ENCODE measurements around the gene BCAS3.
"Not testable (repeated sequence)": the region's sequence is repeated elsewhere in the genome, so short reads cannot be mapped to it uniquely, and the experiment has no call there.

BCAS3 gene

DNA sequence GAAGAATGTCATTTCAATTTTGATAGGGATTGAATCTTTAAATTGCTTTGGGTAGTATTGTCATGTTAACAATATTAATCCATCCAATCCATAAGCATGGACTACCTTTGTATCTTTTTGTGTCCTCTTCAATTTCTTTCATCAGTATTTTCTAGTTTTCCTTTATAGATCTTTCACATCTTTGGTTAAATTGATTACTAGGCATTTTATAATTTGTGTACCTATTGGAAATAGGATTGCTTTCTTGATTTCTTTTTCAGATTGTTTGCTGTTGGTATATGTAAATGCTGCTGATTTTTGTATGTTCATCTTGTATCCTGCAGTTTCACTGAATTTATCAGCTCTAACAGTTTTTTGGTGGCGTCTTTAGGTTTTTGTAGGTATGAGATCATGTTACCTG lies 24.1 kb upstream of the BCAS3 start:
- H3K27me3 Mint-ChIP-seq: no peaks in the 10 kb centered on the region
- peaks cover 25% of the 10 kb centered on the region for H3K36me3 Mint-ChIP-seq (ENCODE audit: low read depth)
- DNase-seq (no peak), ATAC-seq (no peak)
- H3K4me1 Mint-ChIP-seq: peaks cover 23% of the 10 kb centered on the region
- no peak overlapping the region for H3K4me3 Mint-ChIP-seq
- H3K27ac Mint-ChIP-seq: no peak overlapping the region
- H3K9me3 Mint-ChIP-seq: no peaks in the 10 kb centered on the region

DNA sequence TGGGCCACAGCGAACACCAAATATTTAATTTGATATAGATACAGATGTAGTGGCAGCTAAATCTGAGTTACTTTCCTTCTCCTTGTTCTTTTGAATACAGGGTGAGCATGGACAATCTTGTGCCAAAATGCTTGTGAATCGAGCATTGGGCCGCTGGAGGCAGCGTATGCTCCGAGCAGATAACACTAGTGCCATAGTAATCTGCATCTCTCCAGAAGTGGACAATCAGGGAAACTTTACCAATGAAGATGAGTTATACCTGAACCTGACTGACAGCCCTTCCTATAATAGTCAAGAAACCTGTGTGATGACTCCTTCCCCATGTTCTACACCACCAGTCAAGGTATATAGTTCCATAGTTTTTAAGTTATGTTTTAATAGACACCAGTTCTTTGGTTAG lies 21.2 kb upstream of the BCAS3 start:
- Mint-ChIP-seq H3K36me3 (ENCODE audit: low read depth) (peaks cover 11% of the 10 kb centered on the region), H3K27ac (no peak overlapping the region), H3K27me3 (no peaks in the 10 kb centered on the region), H3K4me1 (peaks cover 21% of the 10 kb centered on the region), H3K4me3 (no peak overlapping the region), H3K9me3 (no peaks in the 10 kb centered on the region)
- ATAC-seq (no peak), DNase-seq (no peak)

DNA sequence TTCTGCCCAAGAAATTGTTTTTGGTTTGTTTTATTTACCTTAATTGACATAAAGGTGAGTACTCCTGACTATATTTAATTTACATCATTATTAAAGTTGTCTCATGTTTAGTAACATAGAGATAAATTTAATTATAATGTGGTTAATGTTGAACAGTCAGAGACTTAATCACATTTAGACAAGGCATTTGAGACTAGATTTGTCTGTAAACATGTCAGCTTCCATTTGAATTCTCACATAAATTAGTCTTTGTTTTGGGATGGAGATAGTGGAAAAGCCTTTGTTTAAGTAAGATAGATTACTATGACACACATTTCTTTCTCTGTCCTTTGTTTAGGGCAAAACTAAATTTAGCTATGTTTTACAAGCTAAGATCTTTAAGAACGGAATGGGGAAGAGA lies 18.5 kb upstream of the BCAS3 start:
- peaks cover 10% of the 10 kb centered on the region for H3K36me3 Mint-ChIP-seq (ENCODE audit: low read depth)
- H3K27ac Mint-ChIP-seq: no peak overlapping the region
- ATAC-seq: no peak
- no peak for DNase-seq
- H3K4me3 Mint-ChIP-seq: no peak overlapping the region
- H3K27me3 Mint-ChIP-seq: no peaks in the 10 kb centered on the region
- no peaks in the 10 kb centered on the region for H3K9me3 Mint-ChIP-seq
- H3K4me1 Mint-ChIP-seq: no peaks in the 10 kb centered on the region

DNA sequence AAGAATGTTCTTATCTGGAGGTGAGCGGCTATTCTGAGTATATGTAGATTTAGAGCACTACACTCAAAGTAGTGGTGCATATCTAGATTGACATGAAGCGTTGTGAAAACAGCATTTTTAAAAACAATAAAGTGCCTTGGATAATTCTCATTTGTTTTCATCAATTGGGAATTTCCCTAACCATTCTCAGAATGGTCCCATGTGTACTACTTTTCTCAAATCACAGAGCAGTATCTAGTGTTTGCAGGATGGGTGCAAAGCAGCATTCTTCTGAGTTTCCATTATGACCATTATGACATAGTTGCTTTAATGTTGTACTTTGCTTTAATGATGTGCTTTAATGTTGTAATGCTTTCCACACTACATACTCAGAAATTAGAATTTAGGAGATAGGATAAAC lies 16.2 kb upstream of the BCAS3 start:
- no peaks in the 10 kb centered on the region for H3K9me3 Mint-ChIP-seq
- no peak overlapping the region for H3K27ac Mint-ChIP-seq
- H3K4me1 Mint-ChIP-seq: no peaks in the 10 kb centered on the region
- ATAC-seq (no peak), DNase-seq (no peak)
- no peak overlapping the region for H3K4me3 Mint-ChIP-seq
- H3K27me3 Mint-ChIP-seq: no peaks in the 10 kb centered on the region
- peaks cover 13% of the 10 kb centered on the region for H3K36me3 Mint-ChIP-seq (ENCODE audit: low read depth)

DNA sequence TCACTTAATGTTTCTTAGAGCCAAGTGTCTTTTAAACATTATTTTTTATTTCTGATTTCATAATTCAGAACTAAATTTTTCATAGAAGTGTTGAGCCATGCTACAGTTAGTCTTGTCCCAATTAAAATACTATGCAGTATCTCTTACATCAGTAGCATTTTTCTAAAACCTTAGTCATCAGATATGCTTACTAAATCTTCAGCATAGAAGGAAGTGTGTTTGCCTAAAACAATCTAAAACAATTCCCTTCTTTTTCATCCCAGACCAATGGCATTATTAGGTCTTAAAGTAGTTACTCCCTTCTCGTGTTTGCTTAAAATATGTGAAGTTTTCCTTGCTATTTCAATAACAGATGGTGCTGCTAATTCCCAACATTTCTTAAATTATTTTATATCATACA lies 13.6 kb upstream of the BCAS3 start:
- Mint-ChIP-seq H3K9me3 (no peaks in the 10 kb centered on the region), H3K4me3 (no peak overlapping the region), H3K27ac (no peak overlapping the region), H3K27me3 (no peaks in the 10 kb centered on the region), H3K36me3 (ENCODE audit: low read depth) (peaks cover 9% of the 10 kb centered on the region), H3K4me1 (no peaks in the 10 kb centered on the region)
- DNase-seq: no peak
- no peak for ATAC-seq

DNA sequence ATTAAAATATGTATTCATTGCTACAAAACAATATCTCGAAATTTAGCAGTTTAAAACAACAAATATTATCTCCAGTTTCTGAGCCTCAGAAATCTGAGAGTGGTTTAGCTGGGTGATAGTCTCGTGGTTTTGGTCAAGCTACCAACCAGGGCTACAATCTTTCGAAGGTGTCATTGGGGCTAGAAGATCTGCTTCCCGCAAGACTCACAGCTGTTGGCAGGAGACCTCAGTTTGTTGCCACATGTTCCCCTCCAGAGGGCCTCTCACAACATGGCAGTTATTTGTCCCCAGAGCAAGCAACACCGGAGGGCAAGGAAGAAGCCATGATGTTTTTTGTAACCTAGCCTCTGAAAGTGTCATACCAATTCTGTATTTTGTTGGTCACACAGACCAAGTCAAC lies 12.0 kb upstream of the BCAS3 start:
- Mint-ChIP-seq H3K27ac (no peak overlapping the region), H3K4me3 (no peak overlapping the region), H3K36me3 (ENCODE audit: low read depth) (peaks cover 6% of the 10 kb centered on the region), H3K27me3 (no peaks in the 10 kb centered on the region), H3K9me3 (no peaks in the 10 kb centered on the region), H3K4me1 (no peaks in the 10 kb centered on the region)
- DNase-seq: no peak
- no peak for ATAC-seq

DNA sequence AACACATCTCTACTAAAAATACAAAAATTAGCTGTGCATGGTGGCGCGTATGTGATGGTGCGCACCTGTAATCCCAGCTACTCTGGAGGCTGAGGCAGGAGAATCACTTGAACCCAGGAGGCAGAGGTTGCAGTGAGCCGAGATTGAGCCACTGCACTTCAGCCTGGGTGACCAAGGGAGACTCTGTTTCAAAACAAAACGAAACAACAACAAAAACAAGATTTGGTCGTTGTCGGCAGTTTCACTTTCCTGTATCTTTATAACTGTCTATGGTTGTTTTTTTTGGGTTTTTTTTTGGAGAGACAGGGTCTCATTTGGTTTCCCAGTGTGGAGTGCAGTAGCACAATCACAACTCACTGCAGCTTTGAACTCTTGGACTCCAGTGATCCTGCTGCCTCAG lies 8.9 kb upstream of the BCAS3 start:
- not testable (repeated sequence) for H3K27ac Mint-ChIP-seq; H3K4me1 Mint-ChIP-seq; H3K9me3 Mint-ChIP-seq; DNase-seq; ATAC-seq; H3K4me3 Mint-ChIP-seq; H3K27me3 Mint-ChIP-seq; H3K36me3 Mint-ChIP-seq (ENCODE audit: low read depth)

DNA sequence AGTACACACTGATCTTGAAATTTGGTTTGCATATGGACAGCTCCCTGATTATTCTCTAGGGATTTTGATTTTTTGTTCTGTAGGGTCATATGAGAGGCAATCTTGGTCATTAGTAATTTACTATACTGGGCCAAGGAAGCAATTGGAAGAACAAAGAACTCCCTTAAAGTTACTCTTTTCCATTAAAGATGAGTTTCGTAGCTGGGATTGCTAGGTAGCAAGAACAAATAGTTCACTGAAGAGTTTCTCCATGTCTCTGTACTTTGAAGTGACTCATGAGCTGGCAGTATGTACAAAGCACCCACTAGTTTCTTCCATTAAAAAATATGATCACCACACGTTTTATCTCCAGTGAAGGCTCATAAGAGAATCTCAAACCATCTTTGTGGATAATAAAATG lies 6.2 kb upstream of the BCAS3 start:
- Mint-ChIP-seq H3K27ac (no peak overlapping the region), H3K4me3 (no peak overlapping the region), H3K4me1 (no peaks in the 10 kb centered on the region), H3K27me3 (no peaks in the 10 kb centered on the region), H3K9me3 (peaks cover 5% of the 10 kb centered on the region), H3K36me3 (ENCODE audit: low read depth) (no peaks in the 10 kb centered on the region)
- no peak for ATAC-seq
- DNase-seq: no peak

DNA sequence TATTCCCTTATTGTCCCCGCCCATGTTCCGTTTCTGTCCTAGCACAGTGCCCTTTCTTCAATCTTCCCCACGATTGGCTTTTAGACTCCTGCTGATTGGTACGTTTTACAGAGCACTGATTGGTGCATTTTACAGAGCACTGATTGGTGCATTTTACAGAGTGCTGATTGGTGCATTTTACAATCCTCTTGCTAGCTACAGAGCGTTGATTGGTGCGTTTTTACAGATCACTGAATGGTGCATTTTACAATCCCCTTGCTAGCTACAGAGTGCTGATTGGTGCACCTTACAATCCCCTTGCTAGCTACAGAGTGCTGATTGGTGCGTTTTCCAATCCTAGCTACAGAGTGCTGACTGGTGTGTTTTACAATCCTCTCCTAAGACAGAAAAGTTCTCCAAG lies 3.0 kb upstream of the BCAS3 start:
- H3K27ac Mint-ChIP-seq; H3K27me3 Mint-ChIP-seq; H3K9me3 Mint-ChIP-seq; ATAC-seq; H3K4me3 Mint-ChIP-seq; H3K36me3 Mint-ChIP-seq (ENCODE audit: low read depth); DNase-seq: not testable (repeated sequence)
- H3K4me1 Mint-ChIP-seq: peaks cover 19% of the 10 kb centered on the region

DNA sequence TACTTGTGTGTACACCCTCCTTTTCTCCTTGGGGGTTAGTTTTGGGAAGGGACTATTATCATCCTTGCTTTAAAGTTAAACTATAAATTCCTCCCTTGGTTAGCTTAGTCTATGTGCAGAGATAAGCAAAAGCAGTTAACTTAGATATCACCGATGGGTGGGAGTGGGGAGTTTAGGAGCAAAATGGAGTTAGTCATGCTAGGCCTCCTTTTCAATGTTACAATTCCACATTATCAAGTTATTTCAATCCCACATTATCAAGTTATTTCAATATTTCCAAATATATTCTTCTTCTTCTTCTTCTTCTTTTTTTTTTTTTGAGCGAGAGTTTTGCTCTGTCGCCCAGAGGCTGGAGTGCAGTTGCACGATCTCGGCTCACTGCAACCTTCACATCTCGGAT lies 1.7 kb upstream of the BCAS3 start:
- ATAC-seq: no peak
- H3K27ac Mint-ChIP-seq: no peak overlapping the region

DNA sequence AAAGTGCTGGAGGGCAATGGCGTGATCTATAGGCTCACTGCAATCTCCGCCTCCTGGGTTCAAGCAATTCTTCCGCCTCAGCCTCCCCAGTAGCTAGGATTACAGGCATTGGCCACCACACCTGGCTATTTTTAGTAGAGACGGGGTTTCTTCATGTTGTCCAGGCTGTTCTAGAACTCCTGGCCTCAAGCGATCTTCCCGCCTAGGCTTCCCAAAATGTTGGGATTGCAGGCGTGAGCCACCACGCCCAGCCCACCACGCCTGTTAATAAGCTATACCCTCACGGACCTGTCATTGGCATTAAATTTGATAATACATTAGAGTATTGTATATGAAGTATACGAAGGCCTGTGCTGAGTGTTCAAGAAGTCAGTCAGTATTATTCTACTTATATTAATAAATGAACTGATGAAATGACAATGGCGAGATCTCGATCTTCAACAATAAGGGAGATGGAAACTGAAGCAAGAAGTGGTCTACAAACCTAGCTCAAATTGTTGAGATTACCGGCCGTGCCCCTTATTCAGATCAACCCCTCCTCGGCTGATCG lies 818 bp upstream of the BCAS3 start:
- DNase-seq (no peak), ATAC-seq (no peak)
- H3K27me3 Mint-ChIP-seq: no peaks in the 10 kb centered on the region
- peak overlapping the region; percentile 82 for H3K27ac Mint-ChIP-seq
- peak overlapping the region; percentile 94 for H3K4me3 Mint-ChIP-seq
- peaks cover 5% of the 10 kb centered on the region for H3K9me3 Mint-ChIP-seq
- H3K36me3 Mint-ChIP-seq (ENCODE audit: low read depth): no peaks in the 10 kb centered on the region
- H3K4me1 Mint-ChIP-seq: peaks cover 19% of the 10 kb centered on the region

More for the DNA sequence above, 1.7 kb upstream of the BCAS3 start:
- Mint-ChIP-seq H3K36me3 (ENCODE audit: low read depth) (no peaks in the 10 kb centered on the region), H3K4me1 (peaks cover 19% of the 10 kb centered on the region), H3K9me3 (peaks cover 5% of the 10 kb centered on the region), H3K27me3 (no peaks in the 10 kb centered on the region), H3K4me3 (peak overlapping the region; percentile 32)
- DNase-seq: no peak

DNA sequence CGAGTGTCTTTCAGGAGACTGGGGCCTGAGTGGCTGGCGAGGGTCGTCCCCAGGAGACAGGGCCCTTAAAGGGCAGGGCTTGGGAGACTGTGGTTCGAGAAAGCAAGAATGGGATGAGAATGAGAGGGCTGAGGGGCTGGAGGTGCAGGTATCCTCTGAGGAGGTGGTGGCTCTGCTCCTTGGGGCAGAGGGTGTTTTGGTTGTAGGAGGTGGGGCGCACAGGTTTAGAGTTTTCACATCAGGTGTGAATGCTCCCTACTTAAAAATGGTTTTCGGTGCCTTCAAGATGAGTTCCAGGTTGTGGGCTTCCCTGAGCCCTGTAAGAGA lies 430 bp downstream of the BCAS3 start:
- peak overlapping the region; percentile 82 for H3K27ac Mint-ChIP-seq
- ATAC-seq: no peak
- no peaks in the 10 kb centered on the region for H3K27me3 Mint-ChIP-seq
- H3K9me3 Mint-ChIP-seq: peaks cover 5% of the 10 kb centered on the region
- no peak for DNase-seq
- peak overlapping the region; percentile 94 for H3K4me3 Mint-ChIP-seq
- peaks cover 19% of the 10 kb centered on the region for H3K4me1 Mint-ChIP-seq
- no peaks in the 10 kb centered on the region for H3K36me3 Mint-ChIP-seq (ENCODE audit: low read depth)

DNA sequence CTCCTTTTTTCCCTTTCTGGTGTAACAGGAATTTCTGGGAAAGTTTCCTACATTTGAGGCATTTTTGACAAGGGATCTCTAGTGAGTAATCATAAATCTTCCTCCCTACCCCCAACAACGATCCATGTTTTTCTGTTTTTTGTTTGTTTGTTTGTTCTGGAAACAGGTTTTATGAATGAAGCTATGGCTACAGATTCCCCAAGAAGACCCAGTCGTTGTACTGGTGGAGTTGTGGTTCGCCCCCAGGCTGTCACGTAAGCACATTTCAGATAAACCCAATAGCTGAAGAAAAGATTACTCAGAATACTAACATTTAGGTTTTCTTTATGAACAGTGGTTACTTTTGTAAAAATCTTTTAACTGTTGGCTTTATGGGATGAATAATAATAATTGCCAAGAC lies 1.6 kb downstream of the BCAS3 start:
- ATAC-seq: no peak
- Mint-ChIP-seq H3K27me3 (no peaks in the 10 kb centered on the region), H3K4me1 (peaks cover 19% of the 10 kb centered on the region), H3K4me3 (no peak overlapping the region), H3K36me3 (ENCODE audit: low read depth) (no peaks in the 10 kb centered on the region), H3K9me3 (peaks cover 5% of the 10 kb centered on the region), H3K27ac (no peak overlapping the region)
- DNase-seq: no peak

DNA sequence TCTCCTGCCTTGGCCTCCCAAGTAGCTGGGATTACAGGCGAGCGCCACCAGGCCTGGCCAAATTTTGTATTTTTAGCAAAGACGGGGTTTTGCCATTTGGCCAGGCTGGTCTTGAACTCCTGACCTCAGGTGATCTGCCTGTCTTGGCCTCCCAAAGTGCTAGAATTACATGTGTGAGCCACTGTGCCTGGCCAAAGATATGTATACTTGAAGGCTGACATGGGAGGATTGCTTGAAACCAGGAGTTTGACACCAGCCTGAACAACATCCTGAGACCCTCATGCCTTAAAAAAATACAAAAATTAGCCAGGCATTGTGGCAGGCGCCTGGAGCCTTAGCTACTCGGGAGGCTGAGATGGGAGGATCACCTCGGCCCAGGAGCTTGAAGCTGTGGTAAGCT lies 3.1 kb downstream of the BCAS3 start:
- Mint-ChIP-seq H3K27ac (no peak overlapping the region), H3K9me3 (no peaks in the 10 kb centered on the region), H3K4me1 (peaks cover 19% of the 10 kb centered on the region), H3K27me3 (no peaks in the 10 kb centered on the region), H3K36me3 (ENCODE audit: low read depth) (peaks cover 6% of the 10 kb centered on the region), H3K4me3 (no peak overlapping the region)
- DNase-seq (no peak), ATAC-seq (no peak)

DNA sequence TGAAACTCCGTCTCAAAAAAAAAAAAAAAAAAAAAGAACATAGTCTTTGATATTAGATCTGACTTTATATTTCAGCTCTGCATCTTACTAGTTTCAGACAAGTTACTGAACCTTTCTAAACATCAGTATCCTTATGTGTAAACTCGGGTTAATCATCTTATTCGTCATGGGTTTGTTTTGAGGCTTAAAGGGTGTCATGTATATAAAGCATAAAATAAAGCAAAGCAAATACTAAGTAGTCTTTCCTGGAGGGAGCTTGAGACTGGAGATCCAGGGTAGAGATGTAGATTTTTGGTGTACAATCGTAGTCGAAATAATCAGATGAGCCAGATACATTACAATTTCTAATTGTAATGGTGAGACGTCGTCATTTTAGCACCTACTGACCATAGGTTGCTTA lies 7.8 kb downstream of the BCAS3 start:
- H3K36me3 Mint-ChIP-seq (ENCODE audit: low read depth): peaks cover 6% of the 10 kb centered on the region
- no peaks in the 10 kb centered on the region for H3K9me3 Mint-ChIP-seq
- H3K27me3 Mint-ChIP-seq: no peaks in the 10 kb centered on the region
- no peaks in the 10 kb centered on the region for H3K4me1 Mint-ChIP-seq
- H3K4me3 Mint-ChIP-seq: no peak overlapping the region
- ATAC-seq (no peak), DNase-seq (no peak)
- H3K27ac Mint-ChIP-seq: no peak overlapping the region

DNA sequence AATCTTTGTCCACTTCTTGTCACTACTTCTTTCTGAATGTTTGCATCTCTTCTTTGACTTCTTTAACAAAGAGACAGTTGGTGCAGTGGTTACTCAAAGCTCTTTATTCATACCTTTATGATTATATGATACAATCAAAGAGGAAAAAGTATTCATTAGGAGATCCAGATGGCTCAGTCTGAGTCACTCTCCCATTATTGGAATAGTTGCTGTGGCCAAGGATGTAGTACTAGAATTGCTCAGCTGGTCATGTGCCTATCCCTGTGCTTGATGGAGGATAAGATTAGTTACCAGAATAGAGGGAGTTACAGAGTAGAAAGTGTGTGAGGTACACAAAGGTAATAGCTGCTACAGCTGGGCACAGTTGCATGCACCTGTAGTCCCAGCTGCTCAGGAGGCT lies 18.3 kb downstream of the BCAS3 start:
- ATAC-seq (no peak), DNase-seq (no peak)
- Mint-ChIP-seq H3K27ac (no peak overlapping the region), H3K4me3 (no peak overlapping the region), H3K36me3 (ENCODE audit: low read depth) (no peaks in the 10 kb centered on the region), H3K9me3 (no peaks in the 10 kb centered on the region), H3K4me1 (no peaks in the 10 kb centered on the region), H3K27me3 (no peaks in the 10 kb centered on the region)

All from activated naive CD8-positive, alpha-beta T cell treated with anti-CD3 and anti-CD28 coated beads, Interleukin-2, amount 50 U/mL, for 24 hours (primary cell).